HG02610 (cell line): ENCODE data around the gene FMN2.

Experiments used
- ATAC-seq: cut with Tn5 transposase; IDR thresholded peaks from one replicate; pipeline ENCODE4 v1.9.1; 2021; ENCODE audit warnings: mild to moderate bottlenecking, moderate library complexity; ENCODE audit not compliant: unreplicated experiment

Gene FMN2

DNA sequence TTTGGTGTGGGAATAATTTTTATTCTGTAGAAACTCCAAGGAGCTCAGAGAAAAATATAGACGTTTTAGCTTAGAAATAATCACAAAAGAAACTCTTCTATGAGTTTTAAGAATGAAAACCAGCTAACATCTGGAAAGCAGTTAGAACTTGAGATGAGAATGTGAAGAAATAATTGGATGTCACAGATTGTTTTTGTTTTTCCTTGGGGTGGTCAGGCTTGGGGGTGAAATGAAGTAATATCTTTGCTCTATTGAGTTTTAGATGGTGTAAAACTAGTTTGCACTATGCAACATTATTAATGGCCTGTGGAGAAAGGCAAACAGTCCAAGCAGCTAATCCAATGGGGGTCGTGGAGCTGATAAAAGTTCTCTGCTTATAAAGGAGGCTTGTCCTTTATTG is 101.2 kb downstream of the FMN2 start:
- no peak for ATAC-seq

DNA sequence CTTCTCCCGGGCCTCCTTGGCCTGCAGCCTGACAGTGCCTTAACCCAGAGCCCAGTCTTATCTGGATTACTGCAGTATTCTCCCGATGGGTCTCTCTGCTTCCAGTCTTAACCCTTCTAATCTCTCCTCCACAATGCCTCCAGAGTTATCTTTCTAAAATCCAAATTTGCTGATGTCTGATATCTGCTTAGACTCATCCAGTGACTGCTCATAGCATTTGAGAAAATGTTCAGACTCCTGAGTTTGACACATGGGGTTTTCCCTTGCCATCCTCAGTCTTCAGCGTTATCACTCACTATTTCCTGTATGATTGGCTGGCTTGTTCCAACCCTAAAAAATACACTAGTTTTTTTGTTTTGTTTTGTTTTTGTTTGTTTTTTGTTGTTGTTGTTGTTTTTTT is 102.0 kb downstream of the FMN2 start:
- ATAC-seq, result peak; percentile 60

DNA sequence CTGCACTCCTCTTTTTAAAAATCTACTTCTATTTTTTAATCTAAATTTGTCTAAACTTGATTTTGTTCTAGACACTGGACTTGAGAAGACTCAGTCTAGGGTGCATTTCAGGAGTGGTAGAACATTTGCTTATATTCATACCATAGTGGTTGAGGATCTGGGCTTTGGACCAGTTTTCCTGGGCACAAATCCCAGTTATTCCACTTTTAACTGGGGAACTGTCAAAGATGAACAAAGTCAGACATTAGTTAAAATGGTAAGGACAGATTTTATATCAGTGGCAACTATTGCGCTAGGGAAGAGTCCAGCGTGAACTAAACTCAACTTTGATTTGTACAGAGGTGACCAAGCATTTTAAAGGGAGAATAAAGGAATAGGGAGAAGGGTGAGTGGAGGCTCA is 102.4 kb downstream of the FMN2 start:
- ATAC-seq, result no peak

DNA sequence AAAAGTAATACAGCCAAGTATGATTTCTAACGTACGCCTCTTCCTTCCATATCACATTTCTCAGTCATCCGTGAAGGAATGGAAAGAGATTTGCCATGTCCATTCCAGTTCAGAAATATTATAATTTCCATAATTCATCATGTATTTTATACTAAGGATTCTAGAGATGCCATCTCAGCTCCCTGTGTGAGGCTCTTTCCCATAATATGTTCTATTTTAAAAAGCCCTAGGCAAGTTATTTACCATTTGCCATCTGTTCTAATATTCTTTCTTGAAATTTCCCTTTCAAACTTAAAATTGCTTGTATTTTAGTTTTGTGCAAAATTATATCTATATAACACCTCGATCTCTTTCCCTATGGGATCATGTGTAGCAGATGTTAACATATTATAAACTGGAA is 106.7 kb downstream of the FMN2 start:
- no peak for ATAC-seq

DNA sequence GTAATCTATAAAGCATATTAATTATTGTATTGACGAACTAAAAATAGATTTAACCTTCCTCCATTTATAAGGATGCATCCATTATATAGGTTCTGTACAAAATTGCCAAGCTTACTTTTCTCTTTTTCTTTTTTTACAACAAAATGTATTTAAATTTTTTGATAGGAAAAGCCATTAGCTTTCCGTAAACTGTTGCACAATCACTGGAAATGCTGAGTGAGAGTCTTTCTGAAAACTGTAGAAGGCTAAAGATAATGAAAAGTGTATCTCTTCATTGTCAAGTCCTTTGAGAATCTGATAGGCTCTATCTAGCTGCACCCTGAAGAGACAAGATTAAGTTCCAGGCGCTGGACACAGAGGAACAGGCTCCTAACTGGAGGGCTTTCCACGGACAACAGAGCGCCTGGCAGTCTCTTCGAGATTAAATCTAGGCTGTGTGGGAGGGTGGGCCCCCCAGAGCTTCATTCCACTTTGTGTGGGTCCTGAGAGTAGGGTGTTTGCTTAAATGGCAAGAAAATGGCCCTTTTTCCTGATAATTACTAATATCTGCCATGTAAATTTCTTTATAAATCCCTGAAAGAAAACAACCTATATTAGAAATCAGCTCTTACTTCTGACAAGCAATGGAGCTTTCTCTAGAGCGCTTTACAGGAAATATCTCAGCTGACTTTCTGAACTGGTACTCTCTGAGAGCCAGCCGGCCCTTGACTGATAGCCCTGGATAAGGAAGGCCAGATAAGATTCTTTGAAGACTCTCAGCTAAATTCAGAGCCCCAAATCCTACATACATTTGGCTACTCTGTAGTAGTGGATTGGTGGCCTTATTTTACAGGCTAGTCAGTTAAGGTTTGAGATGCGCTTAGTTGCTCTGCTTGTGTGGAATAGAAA is 108.3 kb downstream of the FMN2 start:
- no peak for ATAC-seq

DNA sequence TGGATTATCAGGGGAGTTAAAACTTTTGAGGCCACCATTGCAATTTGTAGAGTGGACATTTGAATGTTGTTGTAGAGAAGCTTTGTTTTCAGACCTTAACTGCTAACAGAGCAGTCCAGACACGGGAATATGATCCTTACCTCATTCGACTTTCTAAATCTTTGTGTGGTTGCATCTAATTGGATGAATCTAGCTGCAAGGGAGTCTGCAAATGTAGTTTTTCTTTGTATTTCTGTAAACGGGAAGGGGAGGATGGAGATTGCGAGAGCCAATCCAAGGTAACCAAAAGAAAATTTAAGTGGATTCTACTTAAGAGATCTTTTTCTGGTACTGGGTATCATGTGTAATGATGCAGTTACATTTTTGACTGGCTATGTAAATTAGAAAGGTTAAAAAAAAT is 110.2 kb downstream of the FMN2 start:
- no peak for ATAC-seq

DNA sequence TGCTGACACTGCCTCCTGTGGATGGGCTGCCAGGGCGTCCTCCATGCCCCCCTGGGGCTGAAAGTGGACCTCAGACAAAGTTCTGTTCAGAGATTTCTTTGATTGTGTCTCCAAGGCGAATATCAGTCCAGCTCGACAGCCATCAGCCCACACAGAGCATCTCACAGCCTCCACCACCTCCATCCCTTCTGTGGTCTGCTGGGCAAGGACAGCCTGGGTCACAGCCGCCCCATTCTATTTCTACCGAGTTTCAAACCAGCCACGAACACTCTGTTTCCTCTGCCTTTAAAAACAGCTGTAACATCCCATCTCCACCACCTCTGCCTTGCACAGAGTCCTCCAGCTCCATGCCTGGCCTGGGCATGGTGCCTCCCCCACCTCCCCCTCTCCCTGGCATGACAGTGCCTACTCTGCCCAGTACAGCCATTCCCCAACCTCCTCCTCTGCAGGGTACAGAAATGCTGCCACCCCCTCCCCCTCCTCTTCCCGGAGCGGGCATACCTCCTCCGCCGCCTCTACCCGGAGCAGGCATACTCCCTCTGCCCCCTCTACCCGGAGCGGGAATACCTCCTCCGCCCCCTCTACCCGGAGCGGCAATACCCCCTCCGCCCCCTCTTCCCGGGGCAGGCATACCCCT is 115.5 kb downstream of the FMN2 start:
- ATAC-seq, result no peak

DNA sequence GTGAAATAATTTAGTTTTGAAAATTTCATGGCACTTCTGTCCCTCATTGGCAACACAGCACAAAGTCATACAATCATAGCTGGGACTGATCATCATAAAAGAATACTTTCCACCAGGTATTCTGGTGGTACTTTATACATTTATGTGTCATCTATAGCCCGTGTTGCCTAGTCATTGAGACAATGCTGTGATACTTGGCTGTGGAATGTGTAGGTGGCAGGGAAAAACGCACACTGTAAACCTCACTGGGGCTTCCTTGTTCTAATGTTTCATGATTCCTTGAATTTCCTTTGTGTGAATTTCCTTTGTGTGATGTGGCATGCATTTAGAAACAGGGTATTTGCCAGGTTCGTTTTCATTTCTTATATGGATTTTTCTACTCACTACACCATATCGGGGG is 118.3 kb downstream of the FMN2 start:
- ATAC-seq, result no peak

DNA sequence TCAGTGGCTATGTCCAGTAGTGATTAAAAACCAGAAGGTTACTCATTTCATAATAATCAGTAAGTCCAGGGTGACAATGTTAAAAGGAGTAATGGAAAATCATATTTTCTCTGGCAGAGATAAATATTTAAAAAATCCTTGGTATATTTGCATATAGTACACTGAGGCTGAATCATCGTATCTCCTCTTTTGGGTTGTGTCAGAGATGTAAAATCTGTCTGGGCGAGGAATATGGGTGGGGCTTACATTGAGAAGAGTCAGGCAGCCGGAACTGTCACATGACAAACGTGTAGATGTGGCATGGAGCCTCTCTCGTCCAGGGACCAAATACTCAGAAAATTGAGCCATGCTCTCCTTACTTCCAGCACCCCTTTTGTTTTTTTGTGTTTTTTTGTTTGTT is 120.9 kb downstream of the FMN2 start:
- ATAC-seq, result no peak

DNA sequence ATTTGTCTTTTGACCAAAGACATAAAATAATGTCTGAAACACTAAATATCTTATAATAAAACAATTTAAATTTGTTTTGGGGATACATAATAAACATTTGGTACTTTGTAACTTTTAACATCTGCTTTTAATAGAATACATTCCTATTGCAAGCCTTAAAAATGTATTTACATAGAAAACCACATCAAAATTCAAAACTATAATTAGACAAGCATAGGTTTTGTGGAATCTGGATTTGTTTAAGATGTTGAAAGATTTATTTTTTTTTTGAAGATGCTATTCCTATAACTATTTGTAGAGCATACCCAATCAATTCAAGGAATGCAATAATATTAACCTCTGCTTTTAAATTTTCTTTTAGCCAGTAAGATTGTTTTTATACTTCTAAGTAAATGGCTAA is 125.7 kb downstream of the FMN2 start:
- no peak for ATAC-seq

DNA sequence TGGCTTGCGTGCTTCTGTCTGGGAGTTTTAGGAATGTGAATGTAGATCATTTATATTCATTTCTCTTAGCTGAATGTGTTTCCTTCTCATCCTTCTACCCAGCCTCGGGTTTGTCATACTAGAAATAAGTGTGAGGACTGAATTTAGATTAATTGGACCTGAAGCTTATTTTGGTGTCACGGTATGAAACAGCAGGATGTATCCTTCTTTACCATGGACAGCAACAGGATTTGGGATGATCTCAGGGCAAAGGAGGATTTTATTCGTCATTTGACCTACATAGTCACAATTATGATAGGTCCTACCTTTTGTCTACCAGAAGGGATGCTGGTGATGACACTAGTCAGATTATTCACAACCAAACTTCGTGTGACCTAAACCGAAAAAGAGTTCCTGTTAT is 127.4 kb downstream of the FMN2 start:
- ATAC-seq, result no peak

DNA sequence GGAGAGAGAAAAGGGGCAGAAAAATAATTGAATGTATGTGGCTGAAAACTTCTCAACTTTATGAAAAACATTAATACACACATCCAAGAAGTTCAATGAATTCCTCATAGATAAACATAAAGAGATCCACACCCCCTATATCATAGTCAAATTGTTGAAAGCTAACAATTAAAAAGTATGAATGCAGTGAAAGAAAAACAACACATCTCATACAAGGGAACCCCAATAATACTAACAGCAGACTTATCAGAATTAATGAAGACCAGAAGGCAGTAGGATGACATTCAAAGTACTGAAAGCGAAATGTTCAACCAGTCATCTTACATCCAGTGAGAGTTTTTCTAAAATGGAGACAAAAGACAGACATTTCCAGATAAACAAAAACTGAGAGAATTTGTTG is 134.4 kb downstream of the FMN2 start:
- ATAC-seq, result no peak

DNA sequence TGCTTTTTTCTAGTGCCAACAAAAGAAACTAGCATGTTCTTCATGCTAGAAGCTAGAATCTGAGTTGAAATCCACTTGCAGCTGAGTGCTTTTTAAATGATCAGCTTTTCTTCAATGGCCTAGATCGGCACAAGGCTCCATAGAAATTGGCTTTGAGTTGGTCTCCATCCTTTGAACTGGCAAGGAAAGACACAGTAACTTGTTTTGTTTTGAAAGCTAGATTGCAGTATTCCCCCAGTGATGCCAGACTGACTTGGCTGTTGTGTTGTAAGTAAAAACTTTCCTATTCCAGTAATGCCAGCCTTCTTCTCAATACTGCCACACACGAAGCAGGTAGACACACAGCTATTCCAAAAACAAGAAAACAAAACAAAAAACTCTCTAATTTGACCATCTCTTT is 139.1 kb downstream of the FMN2 start:
- ATAC-seq, result no peak

DNA sequence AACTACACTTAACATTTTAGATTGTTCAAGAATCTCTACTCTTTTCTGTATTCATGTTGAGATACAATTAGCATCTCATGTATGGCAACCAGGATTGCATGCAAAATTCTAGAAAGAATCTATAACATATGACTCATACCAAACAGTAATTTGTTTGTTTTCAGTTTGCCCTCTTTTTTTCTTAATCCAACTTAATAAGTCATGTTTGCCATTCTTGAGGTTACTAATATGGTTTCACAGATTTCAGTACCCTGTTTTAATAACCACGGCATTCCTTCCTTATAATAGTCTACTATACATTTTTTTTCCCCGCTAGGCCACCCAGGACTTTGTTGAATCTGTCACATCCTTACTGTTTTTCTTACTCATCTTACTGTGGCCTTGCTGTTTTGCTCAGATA is 140.8 kb downstream of the FMN2 start:
- no peak for ATAC-seq

DNA sequence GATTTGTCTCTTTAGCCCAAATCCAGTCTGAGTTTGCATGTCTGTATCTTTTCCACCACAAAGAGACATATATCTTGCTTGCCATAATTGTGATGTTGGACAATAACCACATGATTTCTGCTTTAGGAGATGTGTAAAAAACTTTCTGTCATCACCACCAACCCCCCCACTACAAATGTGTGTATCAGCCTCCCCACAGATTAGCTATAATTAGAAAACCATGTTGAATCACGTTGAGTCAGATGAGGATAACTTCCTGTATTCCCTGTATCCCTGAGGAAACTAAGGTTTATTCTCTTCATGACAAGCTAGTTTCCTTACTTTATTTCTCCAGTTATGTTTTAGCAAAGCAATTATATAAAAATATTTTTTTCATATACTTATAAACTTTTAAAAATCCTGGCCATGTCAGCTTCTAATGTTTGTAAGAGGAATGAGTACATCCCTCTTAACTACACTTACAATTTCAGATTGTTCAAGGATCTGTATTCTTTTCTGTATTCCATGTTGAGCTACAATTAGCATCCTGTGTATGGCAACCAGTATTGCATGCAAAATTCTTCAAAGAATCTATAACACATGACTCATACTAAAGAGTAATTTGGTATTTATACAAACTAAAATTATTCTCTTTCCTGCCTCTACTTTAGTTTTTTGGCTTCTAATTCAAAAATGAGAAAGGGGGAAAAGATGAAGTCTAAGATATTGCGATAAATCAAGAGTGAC is 143.0 kb downstream of the FMN2 start:
- no peak for ATAC-seq

DNA sequence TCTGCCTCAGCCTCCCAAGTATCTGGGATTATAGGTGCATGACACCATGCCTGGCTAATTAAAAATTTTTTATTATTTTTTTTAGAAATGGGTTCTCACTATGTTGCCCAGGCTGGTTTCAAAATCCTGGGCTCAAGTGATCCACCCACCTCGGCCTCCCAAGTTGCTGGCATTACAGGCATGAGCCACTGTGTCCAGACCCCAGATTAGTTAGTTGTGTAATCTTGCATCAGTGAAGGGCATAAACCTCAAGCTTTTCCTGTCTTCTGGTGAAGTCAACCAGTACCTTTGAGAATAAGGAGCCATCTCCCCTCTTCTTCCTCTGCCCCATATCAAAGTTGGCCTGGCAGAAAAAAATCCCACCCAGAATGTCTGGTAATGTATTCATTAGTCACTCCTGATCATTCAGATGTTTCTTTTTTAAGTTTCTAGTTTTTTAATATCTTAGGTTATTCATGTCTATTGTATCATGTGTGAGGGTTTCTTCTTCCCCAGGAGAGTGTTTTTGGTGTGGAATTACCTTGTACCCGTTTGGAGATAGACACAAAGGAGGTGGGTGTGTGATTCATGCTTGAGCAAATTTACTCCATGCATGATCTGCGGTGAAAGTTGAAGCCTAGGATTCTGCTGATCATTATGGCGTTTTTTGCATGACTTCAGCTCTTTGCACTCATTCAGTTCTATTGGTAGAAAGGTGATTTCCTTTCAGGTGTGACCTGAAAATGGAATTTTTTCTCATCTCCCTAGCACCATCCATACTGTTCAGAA is 144.0 kb downstream of the FMN2 start:
- no peak for ATAC-seq

DNA sequence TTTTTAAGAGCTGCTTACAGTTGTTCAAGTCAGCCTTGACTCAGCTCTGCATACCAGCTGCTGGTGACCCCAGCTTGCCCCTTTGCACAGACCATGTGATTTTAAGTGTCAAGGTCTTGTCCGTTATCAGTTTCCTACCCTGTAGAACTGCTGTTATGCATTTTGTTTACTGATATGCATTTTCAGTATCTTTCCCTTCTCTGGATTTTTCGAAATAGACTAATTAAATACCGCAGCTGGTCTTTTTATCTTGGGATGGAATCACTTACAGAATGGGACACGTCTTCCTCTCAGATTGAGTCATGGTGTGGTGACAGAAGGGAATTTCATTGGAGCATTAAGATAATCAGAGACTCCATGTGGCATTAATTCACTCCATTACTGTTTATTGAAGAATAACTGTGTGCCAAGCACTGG is 145.6 kb downstream of the FMN2 start:
- ATAC-seq, result no peak

DNA sequence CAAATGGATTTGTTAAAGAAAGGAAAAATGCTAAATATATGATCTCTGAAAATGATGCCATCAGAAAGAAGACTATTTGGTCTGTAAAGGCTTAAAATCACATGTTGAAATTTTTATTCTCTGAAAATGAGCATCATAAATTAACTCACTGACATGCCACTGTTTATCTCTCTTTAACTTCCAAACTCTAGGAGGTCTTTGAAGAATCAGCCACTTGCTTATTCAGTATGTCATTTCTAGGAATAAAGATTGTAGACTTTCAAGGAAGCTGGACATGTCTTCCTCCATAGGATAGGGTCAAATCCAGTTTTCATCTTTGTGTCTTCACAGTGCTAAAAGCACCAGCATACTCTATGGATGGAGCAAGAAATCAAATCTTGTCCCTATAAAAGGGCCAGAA is 147.6 kb downstream of the FMN2 start:
- ATAC-seq, result no peak

DNA sequence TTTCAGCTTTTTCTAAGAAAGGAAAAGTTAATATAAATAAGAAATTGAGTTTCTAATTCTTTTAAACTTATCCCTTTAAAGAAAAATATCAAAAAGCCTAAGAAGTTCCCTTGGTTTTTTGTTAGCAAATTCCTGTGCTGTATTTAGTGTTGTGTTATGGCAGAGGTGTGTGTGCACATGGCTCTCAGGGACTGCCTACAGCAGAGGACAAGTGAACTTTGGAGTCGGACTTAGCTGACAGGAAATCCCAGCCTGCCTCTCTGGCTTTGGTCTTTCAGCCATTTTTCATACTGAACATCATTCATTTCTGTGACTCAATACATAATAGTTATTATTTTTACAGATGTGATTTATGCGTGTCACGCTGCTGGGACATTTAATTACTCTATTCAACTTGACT is 149.6 kb downstream of the FMN2 start:
- no peak for ATAC-seq

DNA sequence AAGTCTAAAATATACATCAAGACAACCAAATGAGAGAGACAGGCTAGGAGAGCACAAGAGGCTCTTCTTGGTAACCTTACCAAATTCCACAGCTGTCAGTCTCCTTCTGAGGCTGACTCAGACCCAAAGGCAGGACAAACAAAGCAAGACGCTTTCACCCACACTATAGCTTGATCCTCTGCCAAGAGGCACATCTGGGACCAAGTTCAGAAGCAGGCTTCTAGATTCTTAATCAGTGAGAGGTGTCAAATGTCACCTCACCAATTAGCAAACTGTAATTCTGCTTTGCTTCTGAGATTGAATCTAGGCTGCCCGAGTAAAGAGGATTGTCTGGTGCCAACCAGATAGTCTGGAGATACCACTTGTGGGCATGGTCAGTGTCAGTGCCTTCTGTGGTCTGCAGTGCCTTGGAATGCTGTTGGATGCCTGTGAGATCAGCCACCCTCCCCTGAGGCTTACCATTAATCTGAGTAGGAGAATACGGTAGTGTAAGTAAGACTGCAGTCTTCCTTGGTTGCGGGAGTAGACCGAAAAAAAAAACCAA is 151.0 kb downstream of the FMN2 start:
- ATAC-seq, result no peak
